ENCODE data around the gene PRRT3. TPM values are rescaled to one million over a fixed set of nuclear protein-coding genes. Genes with fewer than 3 reads are reported as not detected.
A peak's percentile ranks its signal among the peaks of the same experiment; 100 is the strongest.

The PRRT3 gene
- total and polyA plus RNA-seq, 9 of the 15 experiments (the other 6 are each of a cell fraction or from before 2014, with no cell fraction given) = 0.06 to 1.9 (median 1.2) TPM

- TF ChIP-seq ZNF280B (CRISPR knock-in tag; IDR thresholded peaks at IDR 0.05) = no peak
- no peak for TF ChIP-seq TAL1 (IDR thresholded peaks at IDR 0.05)
- TF ChIP-seq, protein P1, sequence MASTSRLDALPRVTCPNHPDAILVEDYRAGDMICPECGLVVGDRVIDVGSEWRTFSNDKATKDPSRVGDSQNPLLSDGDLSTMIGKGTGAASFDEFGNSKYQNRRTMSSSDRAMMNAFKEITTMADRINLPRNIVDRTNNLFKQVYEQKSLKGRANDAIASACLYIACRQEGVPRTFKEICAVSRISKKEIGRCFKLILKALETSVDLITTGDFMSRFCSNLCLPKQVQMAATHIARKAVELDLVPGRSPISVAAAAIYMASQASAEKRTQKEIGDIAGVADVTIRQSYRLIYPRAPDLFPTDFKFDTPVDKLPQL (IDR thresholded peaks at IDR 0.05; ENCODE audit: extremely low read depth, insufficient read length) = no peak
- no peak for TF ChIP-seq TBP (optimal IDR thresholded peaks at IDR 0.05; ENCODE audit: low read depth, low read length)
- TF ChIP-seq, protein P2, sequence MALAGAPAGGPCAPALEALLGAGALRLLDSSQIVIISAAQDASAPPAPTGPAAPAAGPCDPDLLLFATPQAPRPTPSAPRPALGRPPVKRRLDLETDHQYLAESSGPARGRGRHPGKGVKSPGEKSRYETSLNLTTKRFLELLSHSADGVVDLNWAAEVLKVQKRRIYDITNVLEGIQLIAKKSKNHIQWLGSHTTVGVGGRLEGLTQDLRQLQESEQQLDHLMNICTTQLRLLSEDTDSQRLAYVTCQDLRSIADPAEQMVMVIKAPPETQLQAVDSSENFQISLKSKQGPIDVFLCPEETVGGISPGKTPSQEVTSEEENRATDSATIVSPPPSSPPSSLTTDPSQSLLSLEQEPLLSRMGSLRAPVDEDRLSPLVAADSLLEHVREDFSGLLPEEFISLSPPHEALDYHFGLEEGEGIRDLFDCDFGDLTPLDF (CRISPR knock-in tag; IDR thresholded peaks at IDR 0.05) = no peak; the same call in 1 of the 2 replicates
- 0 out of 2 replicates have a peak, but pooled peaks have one; percentile 10 for TF ChIP-seq RUNX1 (IDR thresholded peaks at IDR 0.05; ENCODE audit: low read depth)
- TF ChIP-seq, protein P3, sequence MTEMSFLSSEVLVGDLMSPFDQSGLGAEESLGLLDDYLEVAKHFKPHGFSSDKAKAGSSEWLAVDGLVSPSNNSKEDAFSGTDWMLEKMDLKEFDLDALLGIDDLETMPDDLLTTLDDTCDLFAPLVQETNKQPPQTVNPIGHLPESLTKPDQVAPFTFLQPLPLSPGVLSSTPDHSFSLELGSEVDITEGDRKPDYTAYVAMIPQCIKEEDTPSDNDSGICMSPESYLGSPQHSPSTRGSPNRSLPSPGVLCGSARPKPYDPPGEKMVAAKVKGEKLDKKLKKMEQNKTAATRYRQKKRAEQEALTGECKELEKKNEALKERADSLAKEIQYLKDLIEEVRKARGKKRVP (CRISPR knock-in tag; IDR thresholded peaks at IDR 0.05) = no peak
- no peak for TF ChIP-seq FUS (optimal IDR thresholded peaks at IDR 0.05; ENCODE audit: low read depth, low read length)
- TF ChIP-seq ARID4B (CRISPR knock-in tag; IDR thresholded peaks at IDR 0.05) = peak; percentile 60; the same call in 1 of the 2 replicates
- TF ChIP-seq MED1 (CRISPR knock-in tag; IDR thresholded peaks at IDR 0.05; ENCODE audit: borderline replicate concordance) = no peak
- no peak for TF ChIP-seq PRMT5 (CRISPR knock-in tag; IDR thresholded peaks at IDR 0.05)
- no peak for TF ChIP-seq ARID2 (IDR thresholded peaks at IDR 0.05)
- no peak for TF ChIP-seq ZNF280A (IDR thresholded peaks at IDR 0.05; ENCODE audit: low read depth, partially characterized antibody)
- no peak for TF ChIP-seq FOXJ3 (CRISPR knock-in tag; IDR thresholded peaks at IDR 0.05)
- TF ChIP-seq ZNF764 (CRISPR knock-in tag; IDR thresholded peaks at IDR 0.05; ENCODE audit: low read depth) = no peak
- no peak for TF ChIP-seq POLR2H (tag; IDR thresholded peaks at IDR 0.05; ENCODE audit: low read depth)
Measured at GRCh38 chr3:9951962-9952805, at the start of gene PRRT3 (continued).

Data from K562 (cell line).